Heart right ventricle (tissue), 16 donors: ENCODE data around the gene RIC1. TPM values are rescaled to one million over a fixed set of nuclear protein-coding genes. Genes with fewer than 3 reads are reported as not detected.
A peak's percentile ranks its signal among the peaks of the same experiment; 100 is the strongest.

ENCODE experiments used
- ATAC-seq, 8 donors: fragments of 200-7000 bp; cut with Tn5 transposase; one replicate each; pipeline ENCODE4 v1.9.1; 2020; ENCODE audit warnings: mild to moderate bottlenecking in 8 of 8, moderate library complexity in 8 of 8, moderate number of reproducible peaks in 1 of 8
- DNase-seq, 2 donors: peaks; one replicate each; pipeline ENCODE4 v3.0.0-alpha.2; 2020
- H3K27ac ChIP-seq, 10 donors: fragments of 200-600 bp; sonication (generic) in 2 of 10; one replicate each; pipeline versions ENCODE4 v1.5.0 to v1.8.0; 2020 to 2022; ENCODE audit warnings: mild to moderate bottlenecking in 3 of 10
- H3K27me3 ChIP-seq, 7 donors: fragments of 200-600 bp; one replicate each; pipeline ENCODE4 v1.8.0; 2021 to 2022; ENCODE audit warnings: mild to moderate bottlenecking in 2 of 7
- H3K36me3 ChIP-seq, 9 donors: fragments of 200-600 bp; sonication (generic) in 1 of 9; one replicate each; pipeline versions ENCODE4 v1.5.0 to v1.8.0; 2020 to 2022; ENCODE audit warnings: mild to moderate bottlenecking in 2 of 9
- H3K4me1 ChIP-seq, 9 donors: fragments of 200-600 bp; sonication (generic) in 1 of 9; one replicate each; pipeline versions ENCODE4 v1.5.0 to v1.8.0; 2020 to 2022; ENCODE audit warnings: mild to moderate bottlenecking in 4 of 9
- H3K4me3 ChIP-seq, 10 donors: fragments of 200-600 bp; sonication (generic) in 2 of 10; one replicate each; pipeline versions ENCODE4 v1.5.0 to v1.8.0; 2020 to 2022; ENCODE audit warnings: mild to moderate bottlenecking in 7 of 10, moderate library complexity in 2 of 10
- H3K9me3 ChIP-seq, 11 donors: fragments of 200-600 bp in 10 of 11; sonication (generic) in 2 of 11; one replicate each; pipeline versions ENCODE4 v1.5.0 to v1.8.0; 2013 to 2022; ENCODE audit warnings: mild to moderate bottlenecking in 2 of 11, control low read depth in 1 of 11, moderate library complexity in 1 of 11
- CTCF ChIP-seq, 9 donors: fragments of 200-600 bp; sonication (generic) in 2 of 9; IDR thresholded peaks; one replicate each; pipeline versions ENCODE4 v1.5.0 to v1.8.0; 2021 to 2022; ENCODE audit warnings: antibody characterized with exemption in 9 of 9, mild to moderate bottlenecking in 5 of 9, moderate library complexity in 1 of 9
- WGBS, 2 donors: extraction: QIAGEN DNeasy Blood & Tissue Kit; methylation state at CpG; one replicate each; pipeline ENCODE4 v1.1.7; 2013; ENCODE audit warnings: inconsistent platforms in 1 of 2; 5-methylcytosine and 5-hydroxymethylcytosine counted together
- intact Hi-C, 10 donors: fragments of 100-400 bp; cut with DNase I; formaldehyde crosslinking; loops; one replicate each; pipeline versions ENCODE4 v1.11.1 to v1.14.2; 2022
- polyA plus RNA-seq, 2 donors: library from polyadenylated mRNA; stranded (reverse); fragments of 200-250 nt; gene quantifications; one replicate each; pipeline ENCODE4 v1.2.3, GENCODE V29; 2013
- total RNA-seq, 10 donors: library from RNA; stranded (reverse); fragmentation: NEBNext Ultra II Directional in 3 of 10; extraction: Animal tissue kit (Norgen Biotek cat#: 25700) in 3 of 10; gene quantifications; one replicate each; pipeline versions ENCODE4 v1.2.1 to v1.2.4, GENCODE V29; 2021 to 2023
- donor health status: Arrhythmogenic right ventricular cardiomyopathy.
- donor health status: ischemic (EF 13 %, LVEDD 7.1; RV severe dilation, severe dysfunction).
- donor health status: healthy with polysubstance abuse.
- donor health status: DM: no; HTN: yes; CAD: no.
- donor health status: DM: no; HTN: no; CAD: no.
- donor health status: ischemic (EF 25% LVEDD 6.9; RV normal size, moderate dysfunction).
- donor health status: ischemic (EF 25% LVEDD 5.7; RV mildly dilated, moderate dysfunction).
- donor health status: healthy.
- donor health status: DM: yes; HTN: yes; CAD: no.
- donor health status: Ischemic cardiomyopathy.
- donor health status: ischemic (EF 35%, LVEDD 5.7; RV mildly dilated, moderate dysfunction).
- donor health status: nonischemic (EF 11% LVEDD 7.7; RV severe dilation, severe dysfunction).
- donor health status: DM: yes; HTN: yes; CAD: no.
- donor health status: PGD.
- donor health status: ischemic (EF 29% LVEDD 5.4; RV normal size, mild dysfunction).
- donor health status: nonischemic (EF 23%, LVEDD 6.1; RV moderate dilation, normal function).

Gene RIC1
- total and polyA plus RNA-seq, 12 donors, result 2.5 to 13.8 (median 8.3) TPM

- Histone ChIP-seq H3K27ac (no peak overlapping the region), H3K27me3 (no peaks in the 10 kb centered on the region), H3K4me3 (no peak overlapping the region), H3K9me3 (no peaks in the 10 kb centered on the region), H3K4me1 (peaks cover 0 to 20% (median 4%) of the 10 kb centered on the region in 9 donors), H3K36me3 (no peaks in the 10 kb centered on the region)
- no peak for TF ChIP-seq CTCF (IDR thresholded peaks at IDR 0.05)
- DNase-seq (no peak), ATAC-seq (no peak)
- intact Hi-C loops, result loop anchor here in 4 of 10 donors (5.0 to 10.0 kb wide), 4 partner anchors 146 to 828 kb away; partner anchors contain the start of genes INSL6 (in 2 of the 4) and JAK2 (in 1 of the 4)
- WGBS, 2 donors, result 93 to 97% methylated on average over 5 of the region's 5 CpGs
Measured at GRCh38 chr9:5592904-5593303, 36.0 kb upstream of the RIC1 start.

GRCh38 chr9:5593904-5594303 is 35.0 kb upstream of the RIC1 start:
- intact Hi-C loops, result loop anchor here in 4 of 10 donors (5.0 to 10.0 kb wide), 4 partner anchors 147 to 829 kb away; partner anchors contain the start of genes INSL6 (in 2 of the 4) and JAK2 (in 1 of the 4)
- ATAC-seq, result no peak
- H3K36me3 ChIP-seq, result no peaks in the 10 kb centered on the region
- no peak overlapping the region for H3K4me3 ChIP-seq
- H3K4me1 ChIP-seq, result peaks cover 0 to 20% (median 4%) of the 10 kb centered on the region in 9 donors
- H3K27me3 ChIP-seq, result no peaks in the 10 kb centered on the region
- no peaks in the 10 kb centered on the region for H3K9me3 ChIP-seq
- no peak for TF ChIP-seq CTCF (IDR thresholded peaks at IDR 0.05)
- no peak for DNase-seq
- 87 to 91% methylated on average over 2 of the region's 2 CpGs for WGBS, 2 donors
- H3K27ac ChIP-seq, result no peak overlapping the region

GRCh38 chr9:5596173-5596572 is 32.7 kb upstream of the RIC1 start:
- H3K27ac ChIP-seq, result no peak overlapping the region
- no peak overlapping the region for H3K4me3 ChIP-seq
- H3K27me3 ChIP-seq, result no peaks in the 10 kb centered on the region
- intact Hi-C loops, result loop anchor here in 6 of 10 donors (5.0 to 10.0 kb wide), 5 partner anchors 409 to 839 kb away; partner anchors contain the start of genes INSL6 (in 3 of the 6) and JAK2 (in 1 of the 6)
- no peaks in the 10 kb centered on the region for H3K9me3 ChIP-seq
- peaks cover 0 to 17% (median 3%) of the 10 kb centered on the region in 9 donors for H3K4me1 ChIP-seq
- WGBS, 2 donors, result 47 to 51% methylated on average over 2 of the region's 2 CpGs
- TF ChIP-seq CTCF (IDR thresholded peaks at IDR 0.05), result no peak
- ATAC-seq (no peak), DNase-seq (no peak)
- H3K36me3 ChIP-seq, result no peaks in the 10 kb centered on the region

GRCh38 chr9:5608298-5609225 is 20.3 kb upstream of the RIC1 start:
- peak in 7 of 8 donors; percentile 79 to 96 (median 85) for ATAC-seq
- peak overlapping the region; percentile 18 to 53 (median 49) for H3K4me3 ChIP-seq

More at GRCh38 chr9:5608298-5609225, 20.3 kb upstream of the RIC1 start:
- peak in 4 of 9 donors; percentile 3 to 30 (median 27) for TF ChIP-seq CTCF (IDR thresholded peaks at IDR 0.05)
- H3K9me3 ChIP-seq, result no peaks in the 10 kb centered on the region
- peak overlapping the region; percentile 51 to 78 (median 73) for H3K27ac ChIP-seq
- H3K4me1 ChIP-seq, result peaks cover 0 to 26% (median 11%) of the 10 kb centered on the region in 9 donors
- no peak for DNase-seq
- 36 to 38% methylated on average over 6 of the region's 6 CpGs for WGBS, 2 donors
- H3K36me3 ChIP-seq, result no peaks in the 10 kb centered on the region
- no peaks in the 10 kb centered on the region for H3K27me3 ChIP-seq
- intact Hi-C loops, result loop anchor here in 2 of 10 donors (5.0 to 10.0 kb wide), 2 partner anchors 421 to 844 kb away; partner anchors contain the start of gene INSL6 (in 1 of the 2)
